SK-N-SH (cell line): ENCODE results near the gene ZCCHC17. TPM values are rescaled to one million over a fixed set of nuclear protein-coding genes. Genes with fewer than 3 reads are reported as not detected.

ENCODE experiments used
- CTCF ChIA-PET: fragments of 300-600, 350-600 bp; formaldehyde crosslinking; extraction: SDS; loops from one replicate; lab custom pipeline; 2021; lab: Yijun Ruan, JAX
- POLR2A ChIA-PET: fragments of 350-600 bp; sonication (Branson Sonifier 250); formaldehyde crosslinking; extraction: SDS; loops from one replicate; lab custom pipeline; 2020; ENCODE audit warnings: antibody characterized with exemption, inconsistent platforms; lab: Yijun Ruan, JAX
- DNase-seq: peaks from one replicate; pipeline ENCODE4 v3.0.0; 2012
- H2AFZ ChIP-seq: fragments of 200-600 bp; sonication (generic); 2 replicates; pipeline ENCODE4 v1.8.1; 2016; ENCODE audit warnings: antibody characterized with exemption, mild to moderate bottlenecking, low read depth
- H3F3A ChIP-seq: fragments of 200-600 bp; sonication (generic); replicated peaks from 2 replicates; pipeline ENCODE3; 2016; ENCODE audit warnings: antibody characterized with exemption, mild to moderate bottlenecking; ENCODE audit not compliant: insufficient read depth
- H3K27ac ChIP-seq, 2 experiments: fragments of 200-500 bp in 1 of 2; fragments of 200-600 bp in 1 of 2; sonication (Bioruptor generic) in 1 of 2; sonication (generic), shearing (Covaris generic) in 1 of 2; 2 replicates each; pipeline versions ENCODE4 v1.5.1 to v1.6.1; 2014 to 2016; ENCODE audit warnings: low read depth in 2 of 2, inconsistent platforms in 1 of 2, low read length in 1 of 2, mild to moderate bottlenecking in 1 of 2, mixed read lengths in 1 of 2
- H3K27me3 ChIP-seq: fragments of 200-600 bp; sonication (generic), shearing (Covaris generic); 2 replicates; pipeline ENCODE4 v1.6.1; 2016; ENCODE audit warnings: mixed run types; ENCODE audit not compliant: insufficient read depth
- H3K36me3 ChIP-seq, 2 experiments: fragments of 200-500 bp in 1 of 2; fragments of 200-600 bp in 1 of 2; sonication (Bioruptor generic) in 1 of 2; sonication (generic) in 1 of 2; replicated peaks in 1 of 2; 2 replicates each; pipeline versions ENCODE3 to v1.5.1; 2014 to 2016; ENCODE audit warnings: low read length in 1 of 2, mild to moderate bottlenecking in 1 of 2; ENCODE audit not compliant: insufficient read depth in 2 of 2, control insufficient read depth in 1 of 2
- H3K4me1 ChIP-seq, 2 experiments: fragments of 200-500 bp in 1 of 2; fragments of 200-600 bp in 1 of 2; sonication (Bioruptor generic) in 1 of 2; sonication (generic), shearing (Covaris generic) in 1 of 2; 2 replicates each; pipeline versions ENCODE4 v1.5.1 to v1.6.1; 2014 to 2016; ENCODE audit warnings: low read depth in 1 of 2, low read length in 1 of 2, mixed run types in 1 of 2; ENCODE audit not compliant: insufficient read depth in 2 of 2, control insufficient read depth in 1 of 2
- H3K4me2 ChIP-seq: fragments of 200-600 bp; sonication (generic), shearing (Covaris generic); 2 replicates; pipeline ENCODE4 v1.6.1; 2017; ENCODE audit warnings: mixed run types
- H3K4me3 ChIP-seq, 2 experiments: fragments of 200-500 bp in 1 of 2; fragments of 200-600 bp in 1 of 2; sonication (Bioruptor generic) in 1 of 2; sonication (generic), shearing (Covaris generic) in 1 of 2; 2 replicates each; pipeline versions ENCODE4 v1.5.1 to v1.8.1; 2014 to 2016; ENCODE audit warnings: low read depth in 2 of 2, inconsistent platforms in 1 of 2, low read length in 1 of 2, mild to moderate bottlenecking in 1 of 2, mixed read lengths in 1 of 2, moderate library complexity in 1 of 2
- H3K79me2 ChIP-seq: fragments of 200-600 bp; sonication (generic); 2 replicates; pipeline ENCODE4 v1.8.1; 2017; ENCODE audit warnings: mild to moderate bottlenecking; ENCODE audit not compliant: insufficient read depth
- H3K9ac ChIP-seq: fragments of 200-600 bp; sonication (generic); 2 replicates; pipeline ENCODE4 v1.6.1; 2017; ENCODE audit warnings: mixed run types
- H3K9me2 ChIP-seq: fragments of 200-600 bp; sonication (generic); 2 replicates; pipeline ENCODE4 v1.6.1; 2017; ENCODE audit warnings: mixed run types
- H3K9me3 ChIP-seq: fragments of 200-600 bp; sonication (generic); 2 replicates; pipeline ENCODE4 v1.6.1; 2017; ENCODE audit warnings: mixed run types, mild to moderate bottlenecking, moderate library complexity
- H4K20me1 ChIP-seq: fragments of 200-600 bp; sonication (generic); 2 replicates; pipeline ENCODE4 v1.6.1; 2017; ENCODE audit warnings: mild to moderate bottlenecking, mixed run types; ENCODE audit not compliant: insufficient read depth
- CHD2 ChIP-seq: fragments of 150-350 bp; IDR thresholded peaks from 2 replicates; pipeline ENCODE4 v1.6.1; 2018; ENCODE audit warnings: low read length; ENCODE audit not compliant: partially characterized antibody
- CTCF ChIP-seq: fragments of 200-600 bp; sonication (generic); IDR thresholded peaks from 2 replicates; pipeline ENCODE4 v1.6.1; 2017; ENCODE audit warnings: antibody characterized with exemption, mild to moderate bottlenecking, moderate library complexity
- EP300 ChIP-seq, 2 experiments: IDR thresholded peaks; 2 replicates each; pipeline versions ENCODE4 v1.4.0 to v1.6.1; 2012; ENCODE audit warnings: borderline replicate concordance in 1 of 2, low read depth in 1 of 2, low read length in 1 of 2
- EZH2phosphoT487 ChIP-seq: fragments of 200-600 bp; sonication (generic); IDR thresholded peaks from 2 replicates; pipeline ENCODE4 v1.6.1; 2017; ENCODE audit warnings: low read depth, mixed run types, mild to moderate bottlenecking, antibody characterized with exemption, moderate library complexity, borderline replicate concordance
- FOSL2 ChIP-seq: IDR thresholded peaks from 2 replicates; pipeline ENCODE4 v1.4.0; 2012; ENCODE audit warnings: low read depth, mild to moderate bottlenecking, moderate library complexity, borderline replicate concordance
- FOXM1 ChIP-seq: IDR thresholded peaks from 2 replicates; pipeline ENCODE4 v1.4.0; 2012; ENCODE audit warnings: low read depth, mild to moderate bottlenecking
- JUND ChIP-seq: IDR thresholded peaks from 2 replicates; pipeline ENCODE4 v1.4.0; 2012
- MAX ChIP-seq: IDR thresholded peaks from 2 replicates; pipeline ENCODE4 v1.4.0; 2012; ENCODE audit warnings: low read depth
- MEF2A ChIP-seq: IDR thresholded peaks from 2 replicates; pipeline ENCODE4 v1.4.0; 2012; ENCODE audit warnings: low read depth, borderline replicate concordance
- NRF1 ChIP-seq: IDR thresholded peaks from 2 replicates; pipeline ENCODE4 v1.6.1; 2012; ENCODE audit warnings: low read depth, mild to moderate bottlenecking, low read length
- POLR2AphosphoS5 ChIP-seq: IDR thresholded peaks from 2 replicates; pipeline ENCODE4 v1.6.1; 2012; ENCODE audit warnings: low read depth, low read length
- RAD21 ChIP-seq: IDR thresholded peaks from 2 replicates; pipeline ENCODE4 v1.6.1; 2012; ENCODE audit warnings: mild to moderate bottlenecking, low read length
- RCOR1 ChIP-seq: fragments of 150-350 bp; IDR thresholded peaks from 2 replicates; pipeline ENCODE4 v1.6.1; 2017; ENCODE audit warnings: antibody characterized with exemption, low read length
- REST ChIP-seq: IDR thresholded peaks from 2 replicates; pipeline ENCODE4 v1.6.1; 2012; ENCODE audit warnings: mild to moderate bottlenecking, low read depth, low read length, moderate library complexity
- RFX5 ChIP-seq: IDR thresholded peaks from 2 replicates; pipeline ENCODE4 v1.6.1; 2012; ENCODE audit warnings: mild to moderate bottlenecking, improper control_type of control experiment, low read length
- SMC3 ChIP-seq: IDR thresholded peaks from 2 replicates; pipeline ENCODE4 v1.6.1; 2012; ENCODE audit warnings: low read depth, low read length, improper control_type of control experiment
- TCF12 ChIP-seq: IDR thresholded peaks from 2 replicates; pipeline ENCODE4 v1.4.0; 2012
- YY1 ChIP-seq: IDR thresholded peaks from 2 replicates; pipeline ENCODE4 v1.4.0; 2012; ENCODE audit warnings: low read depth, mild to moderate bottlenecking
- ZBTB33 ChIP-seq: IDR thresholded peaks from 2 replicates; pipeline ENCODE4 v1.4.0; 2012; ENCODE audit warnings: low read depth, borderline replicate concordance
- WGBS: methylation state at CpG from one replicate; pipeline ENCODE4 v1.1.6; 2017; ENCODE audit warnings: low lambda C conversion rate; 5-methylcytosine and 5-hydroxymethylcytosine counted together
- polyA plus RNA-seq, 3 experiments: library from polyadenylated mRNA; depleted of rRNA; stranded (reverse); fragments of >200 nt; gene quantifications; 2 replicates each; pipeline ENCODE4 v1.2.3, GENCODE V29; 2012

ZCCHC17 gene
- polyA plus RNA-seq, 1 of the 3 experiments (the other 2 are of a cell fraction): 25.8 TPM

GRCh38 chr1:31372751-31373055, 75.9 kb downstream of the ZCCHC17 start:
- H3K4me3 ChIP-seq: no peak overlapping the region
- H3K9me2 ChIP-seq: no peaks in the 10 kb centered on the region
- H3K79me2 ChIP-seq: no peaks in the 10 kb centered on the region
- peak overlapping the region in 1 of 2 experiments; percentile 7; a peak in 1 of 4 replicates for H3K27ac ChIP-seq
- no peaks in the 10 kb centered on the region for H4K20me1 ChIP-seq
- no peaks in the 10 kb centered on the region for H3K9me3 ChIP-seq
- TF ChIP-seq POLR2AphosphoS5 (no peak), EZH2phosphoT487 (no peak), MAX (no peak), RCOR1 (no peak), TCF12 (no peak), FOXM1 (no peak), MEF2A (no peak), FOSL2 (no peak), CHD2 (no peak), ZBTB33 (no peak), YY1 (no peak), CTCF (no peak), EP300 (IDR thresholded peaks at IDR 0.05; ENCODE audit: borderline replicate concordance in 1 of 2, low read depth in 1 of 2, low read length in 1 of 2) (no peak), SMC3 (no peak), RFX5 (no peak), JUND (no peak), NRF1 (no peak), REST (no peak), RAD21 (no peak)
- no peaks in the 10 kb centered on the region for H3K36me3 ChIP-seq
- H3K9ac ChIP-seq: no peak overlapping the region
- H3K27me3 ChIP-seq: no peaks in the 10 kb centered on the region
- CTCF ChIA-PET: interaction anchor here (1.1 to 12.3 kb wide), 3 partner anchors 18 to 189 kb away, joined by 3 to 88 read pairs (median 9); no protein-coding TSS in a partner anchor
- H2AFZ ChIP-seq: no peak overlapping the region
- H3F3A ChIP-seq: no peaks in the 10 kb centered on the region
- 0 out of 2 replicates have a peak overlapping the region, but pooled peaks have one; percentile 62 for H3K4me2 ChIP-seq
- no peak for DNase-seq
- WGBS: 88% methylated on average over 10 of the region's 10 CpGs
- H3K4me1 ChIP-seq: peaks cover 0 to 26% of the 10 kb centered on the region in 2 experiments; a peak in 1 of 4 replicates
- POLR2A ChIA-PET: interaction anchor here (1.1 kb wide), 1 partner anchor 11 kb away, joined by 3 read pairs; no protein-coding TSS in a partner anchor
